ENCODE measurements around the gene LGMN.

- no peak for TF ChIP-seq YY1 (IDR thresholded peaks at IDR 0.05; ENCODE audit: insufficient read depth, insufficient read length)
- no peak for TF ChIP-seq SUZ12 (IDR thresholded peaks at IDR 0.05; ENCODE audit: extremely low read depth, insufficient read depth, insufficient read length)
- TF ChIP-seq ZNF274 (IDR thresholded peaks at IDR 0.05; ENCODE audit: low read depth, low read length), result no peak
These were observed 647 bp downstream of the LGMN start for GRCh38 chr14:92747701-92748258.

All from NT2/D1 (cell line).